K562 (cell line): Measurements from ENCODE around the gene OR13G1. TPM values are rescaled to one million over a fixed set of nuclear protein-coding genes. Genes with fewer than 3 reads are reported as not detected.

ENCODE experiments used
- ATAC-seq: fragments of 200-7000 bp; cut with Tn5 transposase; 3 replicates; pipeline ENCODE4 v1.9.1; 2020; ENCODE audit warnings: moderate library complexity
- BruUV-seq: library from RNA; stranded (reverse); fragments of 400-500 nt; replicated peaks from 2 replicates; lab custom pipeline; 2021; lab: Mats Ljungman, UMichigan
- CTCF ChIA-PET: fragments of 300-600 bp; formaldehyde crosslinking; extraction: SDS; loops from one replicate; lab custom pipeline; 2021; ENCODE audit warnings: low intra/inter-chr PET ratio; lab: Yijun Ruan, JAX
- POLR2A ChIA-PET: fragments of 300-600, 350-650 bp; sonication (Branson Sonifier 250); formaldehyde crosslinking; extraction: SDS; loops from one replicate; lab custom pipeline; 2021; ENCODE audit warnings: antibody characterized with exemption, inconsistent platforms; lab: Yijun Ruan, JAX
- DNase-seq, 4 experiments: peaks; one replicate each; pipeline versions ENCODE4 v3.0.0 to v3.0.0-alpha.2; 2011 to 2018; ENCODE audit warnings: low spot score in 3 of 4, mixed read lengths in 3 of 4; ENCODE audit errors: extremely low read depth in 1 of 4
- FAIRE-seq: peaks from 2 replicates; lab custom pipeline; 2011; peaks lifted over from hg19 to GRCh38; lab: Jason Lieb, UNC
- H2AFZ ChIP-seq: 2 replicates; pipeline ENCODE4 v1.6.0; 2011; ENCODE audit warnings: low read depth, low read length, control low read depth, inconsistent platforms
- H3K27ac ChIP-seq: fragments of 200-600 bp; 3 replicates; pipeline ENCODE4 v1.8.0; 2011; ENCODE audit warnings: low read depth, mild to moderate bottlenecking, control low read depth, inconsistent platforms, low read length, moderate library complexity, mixed read lengths; ENCODE audit errors: extremely low read depth
- H3K27me3 ChIP-seq, 2 experiments: fragments of 300-600 bp in 1 of 2; 2 replicates in 1 of 2; 3 replicates in 1 of 2; pipeline versions ENCODE4 v1.6.0 to v1.8.0; 2011; ENCODE audit warnings: inconsistent platforms in 2 of 2, low read length in 2 of 2, mild to moderate bottlenecking in 1 of 2, mixed read lengths in 1 of 2, moderate library complexity in 1 of 2; ENCODE audit not compliant: control insufficient read depth in 2 of 2, insufficient read depth in 2 of 2
- H3K36me3 ChIP-seq: fragments of 300-600 bp; 3 replicates; pipeline ENCODE4 v1.8.0; 2011; ENCODE audit warnings: mild to moderate bottlenecking, low read length, inconsistent platforms; ENCODE audit not compliant: control insufficient read depth, insufficient read depth
- H3K4me1 ChIP-seq, 2 experiments: fragments of 200-600 bp in 1 of 2; replicated peaks in 1 of 2; 2 replicates in 1 of 2; 3 replicates in 1 of 2; pipeline versions ENCODE4 v1.5.1 to v1.8.0; 2011; ENCODE audit warnings: inconsistent platforms in 2 of 2, low read length in 2 of 2, mild to moderate bottlenecking in 1 of 2, mixed read lengths in 1 of 2, moderate library complexity in 1 of 2; ENCODE audit not compliant: control insufficient read depth in 2 of 2, insufficient read depth in 2 of 2
- H3K4me2 ChIP-seq: 2 replicates; pipeline ENCODE4 v1.6.1; 2011; ENCODE audit warnings: low read length, control low read depth, inconsistent platforms, mixed read lengths; ENCODE audit not compliant: insufficient read depth
- H3K4me3 ChIP-seq: fragments of 200-600 bp; sonication (generic), shearing (Covaris generic); 2 replicates; pipeline ENCODE4 v1.5.1; 2016; ENCODE audit warnings: control low read depth, inconsistent platforms
- H3K79me2 ChIP-seq: fragments of 200-600 bp; 3 replicates; pipeline ENCODE4 v1.8.0; 2011; ENCODE audit warnings: low read length, inconsistent platforms; ENCODE audit not compliant: control insufficient read depth, insufficient read depth
- H3K9ac ChIP-seq, 2 experiments: 2 replicates each; pipeline versions ENCODE4 v1.6.0 to v1.6.1; 2011; ENCODE audit warnings: low read depth in 2 of 2, low read length in 2 of 2, control low read depth in 1 of 2, inconsistent platforms in 1 of 2, mild to moderate bottlenecking in 1 of 2, mixed read lengths in 1 of 2; ENCODE audit not compliant: insufficient read depth in 1 of 2
- H3K9me1 ChIP-seq: one replicate; pipeline ENCODE4 v1.6.0; 2011; ENCODE audit warnings: inconsistent platforms, mild to moderate bottlenecking, low read length, moderate library complexity; ENCODE audit not compliant: control insufficient read depth, insufficient read depth
- H3K9me3 ChIP-seq: replicated peaks from 2 replicates; pipeline ENCODE4 v1.5.1; 2011; ENCODE audit warnings: low read depth, low read length, inconsistent platforms; ENCODE audit not compliant: control insufficient read depth, insufficient read depth
- H4K20me1 ChIP-seq: replicated peaks from 2 replicates; pipeline ENCODE4 v1.6.1; 2011; ENCODE audit warnings: low read length, inconsistent platforms, mixed read lengths; ENCODE audit not compliant: control insufficient read depth, insufficient read depth
- AFF4 ChIP-seq: sonication (generic); formaldehyde crosslinking; IDR thresholded peaks from 2 replicates; pipeline ENCODE4 v1.8.0; 2023; ENCODE audit warnings: mild to moderate bottlenecking, missing genetic modification reagents
- GATAD2A ChIP-seq: fragments of 450-650 bp; IDR thresholded peaks from 2 replicates; pipeline ENCODE4 v1.6.1; 2017
- RBM17 ChIP-seq: fragments of 200-400 bp; formaldehyde crosslinking; IDR thresholded peaks from 2 replicates; pipeline ENCODE4 v1.6.1; 2017; ENCODE audit warnings: low read depth, mild to moderate bottlenecking, low read length, borderline replicate concordance
- WGBS: fragments of 100-300 bp; shearing (Covaris generic); methylation state at CpG from one replicate; pipeline ENCODE4 v1.1.6; 2016; ENCODE audit warnings: low coverage, mixed read lengths; ENCODE audit not compliant: insufficient coverage; ENCODE audit errors: missing lambda C conversion rate; 5-methylcytosine and 5-hydroxymethylcytosine counted together
- in situ Hi-C: fragments of 300-500 bp; cut with MboI; formaldehyde crosslinking; loops from 4 replicates; pipeline ENCODE4 v1.15.0; 2018; ENCODE audit warnings: inconsistent platforms, mixed read lengths
- intact Hi-C: fragments of 100-400 bp; cut with micrococcal nuclease; formaldehyde crosslinking; loops from 2 replicates; pipeline ENCODE4 v1.14.2; 2022
- polyA plus RNA-seq, 8 experiments: library from polyadenylated mRNA; depleted of rRNA in 4 of 8; stranded (reverse) in 5 of 8; unstranded in 3 of 8; fragments of >200 nt; fragmentation: Nextera tagmentation in 2 of 8; fragmentation: Illumina TruSeq in 1 of 8; extraction: Ambion mirVana in 2 of 8; extraction: Trizol in 1 of 8; gene quantifications; 2 replicates each; pipeline versions ENCODE4 v1.2.1 to v1.2.3, GENCODE V29; 2011 to 2014; ENCODE audit warnings: inconsistent platforms in 1 of 8, missing spikeins in 1 of 8
- total RNA-seq, 7 experiments: library from RNA; depleted of rRNA in 6 of 7; stranded (reverse); fragments of >200 nt in 6 of 7; fragmentation: Illumina TruSeq in 2 of 7; extraction: Trizol in 2 of 7; gene quantifications; 2 replicates each; pipeline versions ENCODE4 v1.2.1 to v1.2.3, GENCODE V29; 2011 to 2021; ENCODE audit warnings: low replicate concordance in 1 of 7

Gene OR13G1
- total and polyA plus RNA-seq, 9 of the 15 experiments (the other 6 are each of a cell fraction or from before 2014, with no cell fraction given) = not detected

DNA sequence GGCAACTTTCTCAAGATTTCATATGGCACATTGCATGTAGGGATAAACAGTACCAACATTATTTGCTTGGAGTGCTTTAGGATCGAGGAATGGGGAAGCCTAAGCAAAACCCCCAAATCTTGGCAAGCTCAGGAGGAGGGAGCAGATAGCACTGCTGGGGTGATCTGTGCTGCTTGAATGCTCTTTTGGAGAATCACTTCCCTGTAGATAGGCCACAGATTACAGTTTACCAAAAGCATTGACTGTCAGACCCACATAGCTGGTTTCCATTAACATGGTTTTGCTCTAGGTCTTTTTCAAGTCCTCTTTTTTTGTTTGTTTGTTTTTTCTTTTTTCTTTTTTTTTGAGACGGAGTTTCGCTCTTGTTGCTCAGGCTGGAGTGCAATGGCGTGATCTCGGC is 36.8 kb downstream of the OR13G1 start:
- Histone ChIP-seq H2AFZ (no peak overlapping the region), H3K36me3 (no peaks in the 10 kb centered on the region), H3K9me1 (no peaks in the 10 kb centered on the region), H4K20me1 (no peaks in the 10 kb centered on the region), H3K27ac (no peak overlapping the region), H3K4me3 (no peak overlapping the region), H3K27me3 (no peaks in the 10 kb centered on the region), H3K79me2 (no peaks in the 10 kb centered on the region), H3K9me3 (no peaks in the 10 kb centered on the region), H3K4me1 (peaks cover 0 to 7% of the 10 kb centered on the region in 2 experiments; a peak in 1 of 5 replicates), H3K9ac (no peak overlapping the region), H3K4me2 (no peak overlapping the region)
- FAIRE-seq = no peak
- DNase-seq = no peak
- WGBS = 0% methylated on average over 1 of the region's 5 CpGs
- ChIA-PET CTCF (no interaction called here), POLR2A (no interaction called here)
- no peak for ATAC-seq
- intact Hi-C loops (no loop called here), in situ Hi-C loops (no loop called here)
- no TSS peak for BruUV-seq
- TF ChIP-seq AFF4 (CRISPR knock-in tag) (no peak), RBM17 (no peak), GATAD2A (no peak)
